ENCODE measurements around the gene SHANK3. TPM values are rescaled to one million over a fixed set of nuclear protein-coding genes. Genes with fewer than 3 reads are reported as not detected.

SHANK3 gene
- total RNA-seq, 1 donor from 2014 or later, result 13.1 TPM

GRCh38 chr22:50701076-50701419 lies 28.4 kb downstream of the SHANK3 start:
- Mint-ChIP-seq H3K9me3 (no peaks in the 10 kb centered on the region), H3K27me3 (peaks cover 3% of the 10 kb centered on the region), H3K4me3 (no peak overlapping the region), H3K36me3 (peaks cover 7% of the 10 kb centered on the region), H3K4me1 (ENCODE audit: unreplicated experiment) (peaks cover 15% of the 10 kb centered on the region), H3K27ac (no peak overlapping the region)
- TF ChIP-seq CTCF (conservative IDR thresholded peaks at IDR 0.05), result no peak
- DNase-seq (ENCODE audit: extremely low spot score, unreplicated experiment), result no peak

GRCh38 chr22:50701428-50702154 lies 29.0 kb downstream of the SHANK3 start:
- H3K36me3 Mint-ChIP-seq, result peaks cover 7% of the 10 kb centered on the region
- H3K9me3 Mint-ChIP-seq, result no peaks in the 10 kb centered on the region
- peaks cover 15% of the 10 kb centered on the region for H3K4me1 Mint-ChIP-seq (ENCODE audit: unreplicated experiment)
- no peak overlapping the region for H3K4me3 Mint-ChIP-seq
- H3K27me3 Mint-ChIP-seq, result peaks cover 3% of the 10 kb centered on the region
- DNase-seq (ENCODE audit: extremely low spot score, unreplicated experiment), result no peak
- TF ChIP-seq CTCF (conservative IDR thresholded peaks at IDR 0.05), result no peak
- no peak overlapping the region for H3K27ac Mint-ChIP-seq

GRCh38 chr22:50702261-50702671 lies 29.6 kb downstream of the SHANK3 start:
- Mint-ChIP-seq H3K4me1 (ENCODE audit: unreplicated experiment) (peaks cover 15% of the 10 kb centered on the region), H3K9me3 (no peaks in the 10 kb centered on the region), H3K4me3 (peak overlapping the region; percentile 12), H3K36me3 (peaks cover 7% of the 10 kb centered on the region), H3K27me3 (peaks cover 3% of the 10 kb centered on the region), H3K27ac (no peak overlapping the region)
- no peak for DNase-seq (ENCODE audit: extremely low spot score, unreplicated experiment)
- no peak for TF ChIP-seq CTCF (conservative IDR thresholded peaks at IDR 0.05)

GRCh38 chr22:50702821-50703725 lies 30.4 kb downstream of the SHANK3 start:
- no peak for DNase-seq (ENCODE audit: extremely low spot score, unreplicated experiment)
- peaks cover 7% of the 10 kb centered on the region for H3K36me3 Mint-ChIP-seq
- no peak overlapping the region for H3K27ac Mint-ChIP-seq
- no peak for TF ChIP-seq CTCF (conservative IDR thresholded peaks at IDR 0.05)
- H3K9me3 Mint-ChIP-seq, result no peaks in the 10 kb centered on the region
- H3K4me1 Mint-ChIP-seq (ENCODE audit: unreplicated experiment), result peaks cover 15% of the 10 kb centered on the region
- H3K4me3 Mint-ChIP-seq, result peak overlapping the region; percentile 12
- H3K27me3 Mint-ChIP-seq, result peaks cover 3% of the 10 kb centered on the region

- DNase-seq (ENCODE audit: extremely low spot score, unreplicated experiment), result no peak
Observed at GRCh38 chr22:50703726-50704509, 31.3 kb downstream of the SHANK3 start.

More at GRCh38 chr22:50703726-50704509, 31.3 kb downstream of the SHANK3 start:
- peaks cover 11% of the 10 kb centered on the region for H3K4me1 Mint-ChIP-seq (ENCODE audit: unreplicated experiment)
- no peaks in the 10 kb centered on the region for H3K9me3 Mint-ChIP-seq
- H3K27me3 Mint-ChIP-seq, result peaks cover under 1% of the 10 kb centered on the region
- H3K36me3 Mint-ChIP-seq, result peaks cover 5% of the 10 kb centered on the region
- no peak overlapping the region for H3K4me3 Mint-ChIP-seq
- TF ChIP-seq CTCF (conservative IDR thresholded peaks at IDR 0.05), result no peak
- H3K27ac Mint-ChIP-seq, result no peak overlapping the region
